Liver (tissue), 9 donors: ENCODE measurements around the gene PLCB1. TPM values are rescaled to one million over a fixed set of nuclear protein-coding genes. Genes with fewer than 3 reads are reported as not detected.

Experiments
- DNase-seq: peaks from one replicate; pipeline ENCODE4 v3.0.0-alpha.2; 2017; ENCODE audit warnings: low spot score
- H3K27ac ChIP-seq, 2 donors: one replicate each; pipeline ENCODE4 v1.7.0; 2013; ENCODE audit warnings: inconsistent platforms in 2 of 2, low read length in 2 of 2, control low read depth in 1 of 2, low read depth in 1 of 2, mild to moderate bottlenecking in 1 of 2
- H3K27me3 ChIP-seq, 4 donors: one replicate each; pipeline versions ENCODE4 v1.6.1 to v1.7.0; 2013; ENCODE audit warnings: low read length in 3 of 4, inconsistent platforms in 1 of 4, mild to moderate bottlenecking in 1 of 4, moderate library complexity in 1 of 4; ENCODE audit not compliant: control insufficient read depth in 4 of 4, insufficient read depth in 4 of 4
- H3K36me3 ChIP-seq, 4 donors: one replicate each; pipeline versions ENCODE4 v1.6.1 to v1.7.0; 2013; ENCODE audit warnings: low read length in 3 of 4, mild to moderate bottlenecking in 3 of 4, low read depth in 1 of 4, moderate library complexity in 1 of 4; ENCODE audit not compliant: control insufficient read depth in 4 of 4, insufficient read depth in 3 of 4
- H3K4me1 ChIP-seq, 4 donors: one replicate each; pipeline versions ENCODE4 v1.6.1 to v1.7.0; 2013; ENCODE audit warnings: low read length in 3 of 4, mild to moderate bottlenecking in 3 of 4, moderate library complexity in 1 of 4; ENCODE audit not compliant: control insufficient read depth in 4 of 4, insufficient read depth in 4 of 4
- H3K4me3 ChIP-seq, 3 donors: one replicate each; pipeline versions ENCODE4 v1.6.1 to v1.7.0; 2013; ENCODE audit warnings: low read length in 3 of 3, control low read depth in 1 of 3, low read depth in 1 of 3, mild to moderate bottlenecking in 1 of 3
- H3K9ac ChIP-seq, 2 donors: one replicate each; pipeline ENCODE4 v1.7.0; 2013; ENCODE audit warnings: low read length in 2 of 2, mild to moderate bottlenecking in 2 of 2, moderate library complexity in 2 of 2, control low read depth in 1 of 2, low read depth in 1 of 2
- H3K9me3 ChIP-seq, 4 donors: one replicate each; pipeline versions ENCODE4 v1.6.1 to v1.7.0; 2013; ENCODE audit warnings: low read length in 3 of 4; ENCODE audit not compliant: control insufficient read depth in 4 of 4
- FOXA1 ChIP-seq: IDR thresholded peaks from 2 replicates; pipeline ENCODE4 v1.6.1; 2016; ENCODE audit warnings: antibody characterized with exemption
- FOXA2 ChIP-seq: IDR thresholded peaks from 2 replicates; pipeline ENCODE4 v1.6.1; 2016; ENCODE audit warnings: antibody characterized with exemption
- HNF4A ChIP-seq, 2 donors: conservative IDR thresholded peaks; 2 replicates each; pipeline ENCODE4 v1.6.1; 2016; ENCODE audit warnings: antibody characterized with exemption in 2 of 2, mild to moderate bottlenecking in 2 of 2
- NR2F2 ChIP-seq: IDR thresholded peaks from 2 replicates; pipeline ENCODE4 v1.6.1; 2016; ENCODE audit warnings: antibody characterized with exemption
- RAD21 ChIP-seq, 2 donors: IDR thresholded peaks; 2 replicates each; pipeline ENCODE4 v1.6.1; 2016; ENCODE audit warnings: antibody characterized with exemption in 2 of 2, mild to moderate bottlenecking in 2 of 2
- RXRA ChIP-seq, 2 donors: IDR thresholded peaks; 2 replicates each; pipeline ENCODE4 v1.6.1; 2017 to 2018; ENCODE audit warnings: antibody characterized with exemption in 2 of 2, mild to moderate bottlenecking in 1 of 2
- SP1 ChIP-seq: IDR thresholded peaks from 2 replicates; pipeline ENCODE4 v1.6.1; 2018; ENCODE audit warnings: antibody characterized with exemption, mild to moderate bottlenecking
- YY1 ChIP-seq: IDR thresholded peaks from 2 replicates; pipeline ENCODE4 v1.6.1; 2016; ENCODE audit warnings: antibody characterized with exemption, mild to moderate bottlenecking
- WGBS: extraction: QIAGEN DNeasy Blood & Tissue Kit; methylation state at CpG from one replicate; pipeline ENCODE4 v1.1.7; 2013; 5-methylcytosine and 5-hydroxymethylcytosine counted together
- polyA plus RNA-seq, 2 donors: library from polyadenylated mRNA; stranded (reverse) in 1 of 2; unstranded in 1 of 2; fragments of 200-250 nt in 1 of 2; fragments of >200 nt in 1 of 2; fragmentation: Nextera tagmentation in 1 of 2; extraction: Ambion mirVana in 1 of 2; gene quantifications; one replicate each; pipeline versions ENCODE4 v1.2.1 to v1.2.3, GENCODE V29; 2013 to 2015
- total RNA-seq, 2 donors: library from RNA; depleted of rRNA; stranded (reverse); fragments of >200 nt; gene quantifications; one replicate each; pipeline ENCODE4 v1.2.3, GENCODE V29; 2014
- TF ChIP-seq, protein P1 (sequence below): IDR thresholded peaks from 2 replicates; pipeline ENCODE4 v1.6.1; 2016; ENCODE audit warnings: antibody characterized with exemption
- TF ChIP-seq, protein P2 (sequence below): IDR thresholded peaks from 2 replicates; pipeline ENCODE4 v1.6.1; 2016; ENCODE audit warnings: antibody characterized with exemption
- donor health status: healthy.
- donor health status: healthy.
- donor health status: healthy.
- donor health status: healthy.
- donor health status: healthy.

Gene PLCB1
- total and polyA plus RNA-seq, 4 donors: 3.7 to 13.5 (median 5.9) TPM

DNA sequence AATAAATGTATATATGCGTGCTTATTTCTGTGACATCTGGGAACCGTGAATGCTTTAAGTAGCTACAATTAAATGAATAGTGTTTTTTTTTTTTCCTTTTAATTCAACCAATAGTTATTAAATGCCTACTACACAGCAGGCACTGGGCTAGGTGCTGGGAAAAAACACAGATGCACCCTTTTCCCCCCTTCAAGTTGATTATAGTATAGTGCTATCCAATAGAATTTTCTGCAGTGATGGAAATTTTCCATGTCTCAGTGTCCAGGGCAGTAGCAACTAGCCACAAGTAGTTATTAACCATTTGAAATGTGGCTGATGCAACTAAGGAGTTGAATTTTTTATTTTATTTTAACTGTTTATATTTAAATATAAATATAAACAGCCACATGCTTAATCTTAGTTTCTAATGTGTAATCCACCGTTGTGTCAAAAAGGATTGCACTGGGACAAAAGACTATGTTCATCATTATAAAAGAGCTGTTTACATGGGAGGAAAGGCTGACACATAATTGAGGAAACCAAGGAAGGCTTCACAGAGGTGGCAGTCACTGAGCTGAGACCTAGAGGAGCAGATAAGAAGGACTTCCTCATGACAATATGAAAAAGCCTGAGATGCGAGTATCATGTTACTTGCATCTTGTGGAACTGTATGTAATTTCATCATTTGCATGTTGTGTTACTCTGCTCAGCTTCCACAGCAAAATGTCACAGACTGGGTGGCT, 675.6 kb downstream of the PLCB1 start:
- TF ChIP-seq, protein P1, sequence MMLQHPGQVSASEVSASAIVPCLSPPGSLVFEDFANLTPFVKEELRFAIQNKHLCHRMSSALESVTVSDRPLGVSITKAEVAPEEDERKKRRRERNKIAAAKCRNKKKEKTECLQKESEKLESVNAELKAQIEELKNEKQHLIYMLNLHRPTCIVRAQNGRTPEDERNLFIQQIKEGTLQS: no peak
- TF ChIP-seq FOXA2 (no peak), SP1 (no peak)
- no peaks in the 10 kb centered on the region for H3K27me3 ChIP-seq
- DNase-seq: no peak
- H3K9ac ChIP-seq: no peak overlapping the region
- WGBS: 87% methylated on average over 4 of the region's 4 CpGs
- H3K36me3 ChIP-seq: no peaks in the 10 kb centered on the region
- no peak overlapping the region for H3K27ac ChIP-seq
- H3K4me3 ChIP-seq: no peak overlapping the region
- peaks cover 0 to 9% (median 9%) of the 10 kb centered on the region in 4 donors for H3K4me1 ChIP-seq
- H3K9me3 ChIP-seq: no peaks in the 10 kb centered on the region

DNA sequence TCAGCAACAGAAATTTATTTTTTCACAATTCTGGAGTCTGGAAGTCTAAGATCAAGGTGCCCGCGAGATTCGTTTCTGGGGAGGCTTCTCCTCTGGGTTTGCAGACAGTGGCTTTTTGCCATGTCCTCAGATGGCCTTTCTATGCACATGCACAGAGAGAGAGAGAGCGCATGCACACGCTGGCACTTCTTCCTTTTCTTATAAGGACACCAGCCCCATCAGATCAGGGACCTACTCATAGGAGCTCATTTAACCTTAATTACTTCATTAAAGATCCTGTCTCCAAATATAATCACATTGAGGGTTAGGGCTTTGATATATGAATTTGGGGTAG, 676.1 kb downstream of the PLCB1 start:
- DNase-seq: no peak
- WGBS: 48% methylated on average over 5 of the region's 5 CpGs
- Histone ChIP-seq H3K4me3 (no peak overlapping the region), H3K36me3 (no peaks in the 10 kb centered on the region), H3K4me1 (peaks cover 0 to 9% (median 9%) of the 10 kb centered on the region in 4 donors), H3K9me3 (no peaks in the 10 kb centered on the region), H3K27me3 (no peaks in the 10 kb centered on the region), H3K9ac (no peak overlapping the region), H3K27ac (no peak overlapping the region)
- no peak for TF ChIP-seq RAD21 (IDR thresholded peaks at IDR 0.05)
- no peak for TF ChIP-seq FOXA2
- no peak for TF ChIP-seq NR2F2
- TF ChIP-seq RXRA (IDR thresholded peaks at IDR 0.05): peak in 1 of 2 donors; percentile 30
- no peak for TF ChIP-seq YY1

DNA sequence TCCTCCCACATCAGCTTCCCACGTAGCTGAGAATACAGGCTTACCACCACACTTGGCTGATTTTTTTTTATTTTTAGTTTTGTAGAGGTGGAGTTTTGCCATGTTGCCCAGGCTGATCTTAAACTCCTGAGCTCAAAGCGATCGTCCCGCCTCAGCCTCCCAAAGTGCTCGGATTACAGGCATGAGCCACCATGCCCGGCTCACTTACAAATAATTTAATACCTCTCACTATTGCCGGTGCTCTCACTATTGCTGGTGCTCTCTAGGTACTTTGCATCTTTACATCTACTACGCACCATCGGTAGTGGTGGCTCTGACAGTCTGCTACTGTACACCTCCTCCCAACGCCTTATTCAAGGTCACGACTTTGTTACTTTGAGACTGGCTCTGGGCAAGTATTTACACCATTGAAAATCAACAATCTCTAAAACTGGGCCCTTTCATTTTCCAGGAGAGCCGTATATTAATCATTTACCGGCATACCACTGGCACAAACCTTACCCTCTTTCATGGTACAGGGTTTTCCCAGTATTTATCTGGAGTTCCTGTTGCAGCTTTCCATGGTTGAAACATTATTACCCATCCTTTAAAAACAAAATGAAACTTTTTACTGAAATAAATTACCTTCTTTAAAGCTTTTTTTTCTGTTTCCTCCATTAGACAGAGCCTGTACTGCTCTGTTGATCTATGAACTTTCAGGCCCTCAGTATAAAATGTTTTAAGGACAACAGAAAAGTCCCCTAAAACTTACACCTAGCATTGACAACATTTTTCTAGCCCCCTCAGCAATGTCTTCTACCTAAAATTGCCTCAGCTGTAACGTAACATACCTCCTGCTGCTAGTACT, 677.3 kb downstream of the PLCB1 start:
- Histone ChIP-seq H3K27me3 (no peaks in the 10 kb centered on the region), H3K27ac (no peak overlapping the region), H3K4me3 (peak overlapping the region in 1 of 3 donors; percentile 13), H3K9ac (no peak overlapping the region), H3K4me1 (peaks cover 0 to 9% (median 9%) of the 10 kb centered on the region in 4 donors), H3K9me3 (no peaks in the 10 kb centered on the region), H3K36me3 (no peaks in the 10 kb centered on the region)
- TF ChIP-seq FOXA2: peak; percentile 5
- TF ChIP-seq, protein P1: no peak
- TF ChIP-seq FOXA1: no peak
- TF ChIP-seq RXRA (IDR thresholded peaks at IDR 0.05): peak; percentile 9 to 15
- peak; percentile 37 to 45 for TF ChIP-seq HNF4A (conservative IDR thresholded peaks at IDR 0.05)
- TF ChIP-seq, protein P2, sequence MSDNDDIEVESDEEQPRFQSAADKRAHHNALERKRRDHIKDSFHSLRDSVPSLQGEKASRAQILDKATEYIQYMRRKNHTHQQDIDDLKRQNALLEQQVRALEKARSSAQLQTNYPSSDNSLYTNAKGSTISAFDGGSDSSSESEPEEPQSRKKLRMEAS: no peak
- TF ChIP-seq YY1: peak; percentile 35
- TF ChIP-seq SP1: no peak
- no peak for DNase-seq
- WGBS: 64% methylated on average over 14 of the region's 14 CpGs
